Esophagus (tissue), 2 donors: ENCODE results near the gene TSHZ1. TPM values are rescaled to one million over a fixed set of nuclear protein-coding genes. Genes with fewer than 3 reads are reported as not detected.

Source experiments
- H3K27ac ChIP-seq, 2 donors: one replicate each; pipeline ENCODE4 v1.5.1; 2013; ENCODE audit warnings: low read depth in 2 of 2, mild to moderate bottlenecking in 2 of 2, inconsistent platforms in 1 of 2, low read length in 1 of 2, moderate library complexity in 1 of 2
- H3K27me3 ChIP-seq, 2 donors: one replicate each; pipeline ENCODE4 v1.6.1; 2013; ENCODE audit warnings: low read length in 2 of 2, control low read depth in 1 of 2, mild to moderate bottlenecking in 1 of 2; ENCODE audit not compliant: insufficient read depth in 2 of 2, control insufficient read depth in 1 of 2
- H3K36me3 ChIP-seq, 2 donors: one replicate each; pipeline ENCODE4 v1.6.1; 2013; ENCODE audit warnings: low read length in 1 of 2; ENCODE audit not compliant: control insufficient read depth in 2 of 2, insufficient read depth in 2 of 2
- H3K4me1 ChIP-seq, 2 donors: one replicate each; pipeline ENCODE4 v1.6.1; 2013; ENCODE audit warnings: low read length in 1 of 2; ENCODE audit not compliant: control insufficient read depth in 2 of 2, insufficient read depth in 2 of 2
- H3K4me3 ChIP-seq, 2 donors: one replicate each; pipeline ENCODE4 v1.5.1; 2013; ENCODE audit warnings: low read length in 2 of 2, mild to moderate bottlenecking in 2 of 2, low read depth in 1 of 2, moderate library complexity in 1 of 2
- H3K9me3 ChIP-seq, 2 donors: one replicate each; pipeline ENCODE4 v1.6.1; 2013; ENCODE audit warnings: mild to moderate bottlenecking in 2 of 2, low read depth in 1 of 2, low read length in 1 of 2, moderate library complexity in 1 of 2; ENCODE audit not compliant: control insufficient read depth in 2 of 2, insufficient read depth in 1 of 2
- WGBS, 2 donors: extraction: QIAGEN DNeasy Blood & Tissue Kit; methylation state at CpG; one replicate each; pipeline ENCODE4 v1.1.7; 2013; 5-methylcytosine and 5-hydroxymethylcytosine counted together
- polyA plus RNA-seq, 2 donors: library from polyadenylated mRNA; stranded (reverse); fragments of 200-250 nt; gene quantifications; one replicate each; pipeline ENCODE4 v1.2.3, GENCODE V29; 2013
- donor health status: healthy with polysubstance abuse.
- donor health status: Bipolar disorder and iron deficiency.

TSHZ1 gene
- polyA plus RNA-seq, 2 donors: 4.7 to 6.7 TPM

DNA sequence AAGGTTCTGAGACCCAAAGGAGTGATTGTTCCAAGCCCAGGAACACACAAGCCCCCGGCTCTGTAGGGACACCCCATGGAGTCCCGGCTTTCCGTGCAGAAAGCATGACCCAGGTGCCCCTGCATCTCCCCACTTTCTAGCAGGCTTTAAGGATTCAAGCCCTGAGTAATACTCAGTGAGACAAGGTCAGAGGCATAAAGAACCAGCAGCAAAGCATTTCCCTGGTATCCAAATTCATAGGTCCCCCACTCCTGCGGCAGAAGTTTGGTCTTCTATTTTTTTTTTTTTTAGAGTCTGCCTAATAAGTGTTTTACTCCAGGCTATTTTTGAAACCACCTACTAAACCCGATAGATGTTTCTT is 16.3 kb downstream of the TSHZ1 start:
- Histone ChIP-seq H3K36me3 (peaks cover 0 to 6% of the 10 kb centered on the region in 2 donors), H3K4me3 (no peak overlapping the region), H3K4me1 (peaks cover 9 to 11% of the 10 kb centered on the region in 2 donors), H3K27ac (peak overlapping the region in 1 of 2 donors; percentile 35), H3K27me3 (no peaks in the 10 kb centered on the region), H3K9me3 (no peaks in the 10 kb centered on the region)
- 50 to 54% methylated on average over 5 of the region's 5 CpGs for WGBS, 2 donors

DNA sequence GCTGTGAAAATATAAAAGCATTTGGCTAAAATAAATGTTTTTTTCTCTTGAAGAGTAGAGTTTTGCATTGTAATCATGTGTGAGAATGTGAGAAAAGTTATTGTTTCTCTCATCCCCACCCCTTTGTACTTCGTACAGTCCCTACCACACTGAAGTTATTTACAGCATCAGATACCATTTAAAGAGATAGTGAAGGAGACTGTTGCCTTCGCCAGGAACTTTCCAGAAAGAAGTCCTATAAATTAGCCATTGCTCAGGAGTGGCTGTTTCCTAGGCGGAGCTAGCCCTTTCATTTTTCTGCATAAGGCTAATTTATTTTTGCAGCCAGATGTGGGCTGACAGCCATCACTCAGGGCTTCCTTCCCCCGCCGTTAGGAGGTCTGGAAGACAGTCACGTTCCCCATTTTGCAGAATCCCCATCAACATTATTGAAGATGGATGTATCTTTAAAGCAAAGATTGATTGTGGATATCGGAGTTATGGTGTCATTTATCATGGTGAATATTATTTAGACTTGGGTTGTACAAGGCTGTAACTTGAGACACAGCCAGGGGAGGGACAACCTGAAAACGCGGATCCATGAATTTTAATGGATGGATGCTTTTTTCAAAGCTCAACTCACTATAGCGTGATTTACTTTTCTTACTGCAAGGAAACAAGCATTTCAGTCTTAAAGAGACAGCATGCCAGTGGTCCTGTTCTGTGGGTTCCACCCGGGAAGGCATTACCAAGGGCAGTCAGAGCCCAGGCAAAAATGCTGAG is 17.1 kb downstream of the TSHZ1 start:
- H3K4me3 ChIP-seq: no peak overlapping the region

GRCh38 chr18:75228967-75229366 is 18.4 kb downstream of the TSHZ1 start:
- Histone ChIP-seq H3K27me3 (no peaks in the 10 kb centered on the region), H3K27ac (no peak overlapping the region), H3K36me3 (peaks cover 0 to 6% of the 10 kb centered on the region in 2 donors), H3K4me3 (no peak overlapping the region), H3K4me1 (peaks cover 5 to 9% of the 10 kb centered on the region in 2 donors), H3K9me3 (no peaks in the 10 kb centered on the region)
- WGBS, 2 donors: 84 to 88% methylated on average over 9 of the region's 9 CpGs

More for the DNA sequence above, 17.1 kb downstream of the TSHZ1 start:
- H3K36me3 ChIP-seq: peaks cover 0 to 6% of the 10 kb centered on the region in 2 donors
- H3K9me3 ChIP-seq: no peaks in the 10 kb centered on the region
- WGBS, 2 donors: 51 to 55% methylated on average over 11 of the region's 11 CpGs
- H3K27me3 ChIP-seq: no peaks in the 10 kb centered on the region
- peaks cover 9 to 11% of the 10 kb centered on the region in 2 donors for H3K4me1 ChIP-seq
- no peak overlapping the region for H3K27ac ChIP-seq

GRCh38 chr18:75229437-75229836 is 18.8 kb downstream of the TSHZ1 start:
- Histone ChIP-seq H3K27me3 (no peaks in the 10 kb centered on the region), H3K9me3 (no peaks in the 10 kb centered on the region), H3K4me3 (no peak overlapping the region), H3K36me3 (peaks cover 0 to 6% of the 10 kb centered on the region in 2 donors), H3K4me1 (peaks cover 5 to 9% of the 10 kb centered on the region in 2 donors), H3K27ac (no peak overlapping the region)
- WGBS, 2 donors: 92 to 93% methylated on average over 8 of the region's 8 CpGs

DNA sequence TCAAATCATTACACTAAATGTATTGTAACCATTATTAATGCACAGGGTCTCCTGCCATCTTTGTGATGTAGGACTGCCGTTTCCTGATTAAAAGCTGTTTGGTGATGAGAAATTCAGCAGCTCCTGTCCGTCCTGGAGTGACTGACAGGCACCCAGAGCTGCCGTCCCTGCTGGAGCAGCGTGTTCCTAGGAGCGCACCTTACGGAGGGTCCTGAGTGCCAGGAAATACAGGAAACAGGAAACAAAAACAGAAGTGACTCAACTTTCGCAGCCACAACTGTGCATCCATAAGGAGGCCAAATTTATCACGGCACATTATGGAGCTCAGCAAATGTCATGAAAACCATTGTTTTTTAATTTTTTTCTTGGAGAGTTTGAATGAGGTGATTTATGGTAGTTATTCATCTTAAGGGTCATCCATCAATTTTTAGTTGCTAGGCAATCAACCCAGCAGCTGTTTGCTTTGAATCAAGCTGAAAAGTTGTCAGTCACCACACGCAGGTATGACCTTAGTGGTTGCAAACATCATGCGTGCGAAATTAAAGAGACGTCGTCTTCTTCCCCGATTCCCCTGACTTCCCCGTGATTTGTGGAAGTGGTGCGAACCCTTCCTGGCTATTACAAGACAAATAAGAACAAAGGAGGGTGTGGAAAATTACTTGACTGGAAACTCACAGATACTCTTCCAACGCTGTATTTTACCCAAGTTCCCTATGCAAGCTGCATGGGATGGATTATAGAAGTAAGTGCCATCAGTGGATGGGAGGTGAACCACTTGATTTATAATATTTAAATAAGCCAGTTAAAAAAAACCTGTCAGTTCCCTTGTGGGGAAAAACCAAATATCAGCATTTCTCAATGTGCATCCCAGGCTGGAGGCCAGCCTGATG is 19.8 kb downstream of the TSHZ1 start:
- H3K4me1 ChIP-seq: peaks cover 5 to 9% of the 10 kb centered on the region in 2 donors
- WGBS, 2 donors: 82 to 84% methylated on average over 17 of the region's 17 CpGs
- H3K36me3 ChIP-seq: peaks cover 0 to 6% of the 10 kb centered on the region in 2 donors
- H3K27ac ChIP-seq: no peak overlapping the region
- H3K9me3 ChIP-seq: no peaks in the 10 kb centered on the region
- H3K4me3 ChIP-seq: no peak overlapping the region
- no peaks in the 10 kb centered on the region for H3K27me3 ChIP-seq

DNA sequence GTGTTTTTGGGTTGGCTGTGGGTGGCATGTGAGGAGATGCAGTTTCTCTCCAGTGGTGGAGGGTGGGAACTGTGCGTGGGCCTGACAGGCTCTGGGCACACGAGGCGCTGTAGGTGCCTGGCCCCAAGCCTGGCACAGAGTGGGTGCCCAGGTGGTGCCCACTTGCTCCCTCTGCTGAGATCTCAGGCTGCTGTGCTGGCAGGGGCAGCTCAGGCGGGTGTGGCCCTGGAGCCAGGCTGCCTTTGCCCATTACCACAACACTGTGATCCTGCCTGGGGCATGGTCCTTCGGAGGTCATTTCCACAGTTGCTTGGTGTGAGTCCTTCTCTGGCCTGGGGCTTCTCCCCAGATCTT is 20.4 kb downstream of the TSHZ1 start:
- H3K4me1 ChIP-seq: peaks cover 9% of the 10 kb centered on the region in 2 donors
- H3K9me3 ChIP-seq: no peaks in the 10 kb centered on the region
- no peak overlapping the region for H3K27ac ChIP-seq
- WGBS, 2 donors: 77 to 85% methylated on average over 5 of the region's 5 CpGs
- H3K36me3 ChIP-seq: peaks cover 0 to 10% of the 10 kb centered on the region in 2 donors
- no peaks in the 10 kb centered on the region for H3K27me3 ChIP-seq
- H3K4me3 ChIP-seq: no peak overlapping the region

DNA sequence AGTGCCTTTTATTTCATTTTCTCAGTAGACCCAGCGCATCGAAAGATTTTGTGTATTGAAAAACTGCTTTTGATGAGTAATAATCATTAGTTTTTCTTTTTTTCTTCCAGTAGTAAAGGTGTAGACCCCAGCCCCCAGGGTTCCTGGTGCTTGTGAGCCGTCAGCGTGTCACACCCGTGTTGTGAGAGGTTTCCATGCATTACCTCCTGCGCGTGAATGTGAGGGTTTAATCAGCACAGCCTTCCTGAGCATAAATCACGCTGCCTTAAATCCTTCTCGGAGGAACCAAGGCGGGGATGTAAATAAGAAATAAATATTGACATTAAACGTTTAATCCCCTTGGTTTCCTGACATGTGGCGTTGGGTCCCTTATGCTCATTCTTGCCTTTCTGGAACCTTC is 24.3 kb downstream of the TSHZ1 start:
- H3K36me3 ChIP-seq: peaks cover 0 to 7% of the 10 kb centered on the region in 2 donors
- H3K4me3 ChIP-seq: no peak overlapping the region
- H3K27me3 ChIP-seq: no peaks in the 10 kb centered on the region
- H3K27ac ChIP-seq: no peak overlapping the region
- WGBS, 2 donors: 86 to 90% methylated on average over 12 of the region's 12 CpGs
- H3K9me3 ChIP-seq: no peaks in the 10 kb centered on the region
- peaks cover 2 to 12% of the 10 kb centered on the region in 2 donors for H3K4me1 ChIP-seq

GRCh38 chr18:75235896-75236295 is 25.3 kb downstream of the TSHZ1 start:
- 89 to 91% methylated on average over 13 of the region's 13 CpGs for WGBS, 2 donors
- peaks cover 2 to 11% of the 10 kb centered on the region in 2 donors for H3K4me1 ChIP-seq
- H3K27me3 ChIP-seq: no peaks in the 10 kb centered on the region
- H3K36me3 ChIP-seq: peaks cover 0 to 7% of the 10 kb centered on the region in 2 donors
- H3K27ac ChIP-seq: no peak overlapping the region
- no peak overlapping the region for H3K4me3 ChIP-seq
- no peaks in the 10 kb centered on the region for H3K9me3 ChIP-seq

DNA sequence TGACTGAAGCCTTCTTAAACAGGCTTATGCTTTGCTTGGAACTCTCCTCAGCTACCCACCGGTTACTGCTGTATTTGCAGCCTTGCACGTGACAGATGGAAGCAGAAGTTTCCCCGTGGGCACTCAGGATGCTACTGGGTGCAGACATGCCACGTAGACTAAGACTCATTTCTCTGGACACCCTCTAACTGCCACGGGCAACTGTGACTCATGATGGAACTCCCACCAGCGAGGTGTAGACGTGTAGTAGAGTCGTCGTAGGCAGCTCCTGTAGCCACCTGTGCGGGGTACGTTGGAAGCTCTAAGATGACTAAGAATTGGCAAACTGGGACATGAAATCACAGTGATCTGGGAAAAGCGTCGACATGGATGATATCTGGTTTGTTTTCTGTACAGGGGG is 27.5 kb downstream of the TSHZ1 start:
- Histone ChIP-seq H3K27ac (no peak overlapping the region), H3K36me3 (peaks cover 0 to 4% of the 10 kb centered on the region in 2 donors), H3K4me3 (no peak overlapping the region), H3K4me1 (peaks cover 2 to 8% of the 10 kb centered on the region in 2 donors), H3K9me3 (no peaks in the 10 kb centered on the region), H3K27me3 (no peaks in the 10 kb centered on the region)
- 59 to 75% methylated on average over 13 of the region's 13 CpGs for WGBS, 2 donors
